MM.1S (cell line): Measurements from ENCODE around the gene C20orf96.
A peak's percentile ranks its signal among the peaks of the same experiment; 100 is the strongest.

Experiments used
- DNase-seq: peaks from one replicate; pipeline ENCODE4 v3.0.0-alpha.2; 2015
- H2AFZ ChIP-seq: fragments of 300-600 bp; sonication (generic); 2 replicates; pipeline ENCODE4 v1.6.0; 2016; ENCODE audit warnings: antibody characterized with exemption, low read length
- H3F3A ChIP-seq: fragments of 300-600 bp; sonication (generic); 2 replicates; pipeline ENCODE4 v1.6.1; 2016; ENCODE audit warnings: mild to moderate bottlenecking, antibody characterized with exemption, low read length, moderate library complexity, mixed read lengths; ENCODE audit not compliant: insufficient read depth
- H3K27ac ChIP-seq: fragments of 300-600 bp; sonication (generic); 2 replicates; pipeline ENCODE4 v1.5.1; 2016; ENCODE audit warnings: mild to moderate bottlenecking, low read length
- H3K27me3 ChIP-seq: fragments of 300-600 bp; sonication (generic); replicated peaks from 2 replicates; pipeline ENCODE4 v1.6.0; 2016; ENCODE audit warnings: low read length; ENCODE audit not compliant: insufficient read depth
- H3K36me3 ChIP-seq: fragments of 300-600 bp; sonication (generic); replicated peaks from 2 replicates; pipeline ENCODE4 v1.6.1; 2016; ENCODE audit warnings: mild to moderate bottlenecking, low read length, mixed read lengths; ENCODE audit not compliant: insufficient read depth
- H3K4me1 ChIP-seq: fragments of 300-600 bp; sonication (generic); 2 replicates; pipeline ENCODE4 v1.6.1; 2016; ENCODE audit warnings: low read length, mixed read lengths
- H3K4me2 ChIP-seq: fragments of 300-600 bp; sonication (generic); 2 replicates; pipeline ENCODE4 v1.6.0; 2016; ENCODE audit warnings: low read depth, low read length
- H3K4me3 ChIP-seq: fragments of 300-600 bp; sonication (generic); 2 replicates; pipeline ENCODE4 v1.5.1; 2016; ENCODE audit warnings: low read length, mixed read lengths
- H3K79me2 ChIP-seq: fragments of 300-600 bp; sonication (generic); 2 replicates; pipeline ENCODE4 v1.6.1; 2016; ENCODE audit warnings: mixed run types, low read length, mixed read lengths
- H3K9ac ChIP-seq: fragments of 300-600 bp; sonication (generic); 2 replicates; pipeline ENCODE4 v1.6.1; 2016; ENCODE audit warnings: low read length, mixed read lengths
- H3K9me2 ChIP-seq: fragments of 300-600 bp; sonication (generic); replicated peaks from 2 replicates; pipeline ENCODE4 v1.6.1; 2016; ENCODE audit warnings: mild to moderate bottlenecking, low read length, mixed read lengths; ENCODE audit not compliant: insufficient read depth
- H3K9me3 ChIP-seq: fragments of 300-600 bp; sonication (generic); replicated peaks from 2 replicates; pipeline ENCODE4 v1.6.1; 2016; ENCODE audit warnings: mild to moderate bottlenecking, low read length, mixed read lengths; ENCODE audit not compliant: insufficient read depth
- H4K20me1 ChIP-seq: fragments of 300-600 bp; sonication (generic); 2 replicates; pipeline ENCODE4 v1.6.1; 2016; ENCODE audit warnings: mild to moderate bottlenecking, low read length, moderate library complexity, mixed read lengths; ENCODE audit not compliant: insufficient read depth
- CTCF ChIP-seq: fragments of 300-600 bp; sonication (generic); IDR thresholded peaks from 2 replicates; pipeline ENCODE4 v1.5.1; 2016; ENCODE audit warnings: antibody characterized with exemption, low read length, mixed read lengths
- EZH2 ChIP-seq: fragments of 300-600 bp; sonication (generic); optimal IDR thresholded peaks from 2 replicates; pipeline ENCODE3; 2017; ENCODE audit warnings: low read depth, mild to moderate bottlenecking, antibody characterized with exemption, low read length, mixed read lengths
- EZH2phosphoT487 ChIP-seq: fragments of 300-600 bp; sonication (generic); IDR thresholded peaks from 2 replicates; pipeline ENCODE4 v1.6.1; 2018; ENCODE audit warnings: antibody characterized with exemption, low read length

The C20orf96 gene

GRCh38 chr20:310645-311044 is 20.1 kb upstream of the C20orf96 start:
- H4K20me1 ChIP-seq: no peaks in the 10 kb centered on the region
- no peaks in the 10 kb centered on the region for H3K36me3 ChIP-seq
- no peaks in the 10 kb centered on the region for H3K27me3 ChIP-seq
- H3K4me1 ChIP-seq: peaks cover 3% of the 10 kb centered on the region; the same call in 1 of the 2 replicates
- H3K79me2 ChIP-seq: no peaks in the 10 kb centered on the region
- H3K4me2 ChIP-seq: peak overlapping the region; percentile 84
- H2AFZ ChIP-seq: peak overlapping the region; percentile 73
- DNase-seq: no peak
- H3K27ac ChIP-seq: no peak overlapping the region
- TF ChIP-seq CTCF (no peak), EZH2 (no peak), EZH2phosphoT487 (no peak)
- 0 out of 2 replicates have a peak, but pooled peaks cover 5% of the 10 kb centered on the region for H3F3A ChIP-seq
- H3K9ac ChIP-seq: no peak overlapping the region
- no peaks in the 10 kb centered on the region for H3K9me3 ChIP-seq
- H3K9me2 ChIP-seq: no peaks in the 10 kb centered on the region
- peak overlapping the region; percentile 62 for H3K4me3 ChIP-seq

GRCh38 chr20:309841-310644 is 19.5 kb upstream of the C20orf96 start:
- Histone ChIP-seq H3K4me3 (peak overlapping the region; percentile 62), H3K27me3 (no peaks in the 10 kb centered on the region), H3K9ac (peak overlapping the region; percentile 30; the same call in 1 of the 2 replicates), H3K79me2 (no peaks in the 10 kb centered on the region), H3K36me3 (no peaks in the 10 kb centered on the region), H3K4me1 (peaks cover 3% of the 10 kb centered on the region; the same call in 1 of the 2 replicates), H3K4me2 (peak overlapping the region; percentile 84), H3K9me3 (no peaks in the 10 kb centered on the region), H3K27ac (no peak overlapping the region), H4K20me1 (no peaks in the 10 kb centered on the region), H2AFZ (peak overlapping the region; percentile 73), H3F3A (0 out of 2 replicates have a peak, but pooled peaks cover 5% of the 10 kb centered on the region), H3K9me2 (no peaks in the 10 kb centered on the region)
- TF ChIP-seq EZH2phosphoT487 (no peak), EZH2 (no peak), CTCF (no peak)
- peak; percentile 96 for DNase-seq

GRCh38 chr20:309306-309840 is 18.8 kb upstream of the C20orf96 start:
- DNase-seq: no peak
- peak overlapping the region; percentile 67; the same call in 1 of the 2 replicates for H2AFZ ChIP-seq

More at GRCh38 chr20:309306-309840, 18.8 kb upstream of the C20orf96 start:
- no peaks in the 10 kb centered on the region for H3K27me3 ChIP-seq
- TF ChIP-seq EZH2 (no peak), CTCF (no peak), EZH2phosphoT487 (no peak)
- no peaks in the 10 kb centered on the region for H3K9me3 ChIP-seq
- no peaks in the 10 kb centered on the region for H4K20me1 ChIP-seq
- no peaks in the 10 kb centered on the region for H3K79me2 ChIP-seq
- H3K4me1 ChIP-seq: peaks cover 3% of the 10 kb centered on the region; the same call in 1 of the 2 replicates
- H3K9me2 ChIP-seq: no peaks in the 10 kb centered on the region
- no peak overlapping the region for H3K4me3 ChIP-seq
- no peak overlapping the region for H3K27ac ChIP-seq
- H3K4me2 ChIP-seq: no peak overlapping the region
- H3K9ac ChIP-seq: no peak overlapping the region
- H3F3A ChIP-seq: 0 out of 2 replicates have a peak, but pooled peaks cover 5% of the 10 kb centered on the region
- H3K36me3 ChIP-seq: no peaks in the 10 kb centered on the region
